Measurements from ENCODE around the gene ZC2HC1B.
"Not testable (repeated sequence)": the region's sequence is repeated elsewhere in the genome, so short reads cannot be mapped to it uniquely, and the experiment has no call there.

ZC2HC1B gene, protein sequence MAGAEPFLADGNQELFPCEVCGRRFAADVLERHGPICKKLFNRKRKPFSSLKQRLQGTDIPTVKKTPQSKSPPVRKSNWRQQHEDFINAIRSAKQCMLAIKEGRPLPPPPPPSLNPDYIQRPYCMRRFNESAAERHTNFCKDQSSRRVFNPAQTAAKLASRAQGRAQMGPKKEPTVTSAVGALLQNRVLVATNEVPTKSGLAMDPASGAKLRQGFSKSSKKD

GRCh38 chr6:143864234-143864633 is at the start of gene ZC2HC1B:
ZC2HC1B (plus strand) TSS chr6:143864474; CDS start chr6:143864540, 66 bp downstream.
- no peak for DNase-seq

- DNase-seq = no peak
Measured at GRCh38 chr6:143817621-143818020, 46.7 kb upstream of the ZC2HC1B start.

GRCh38 chr6:143821359-143821758 is 42.9 kb upstream of the ZC2HC1B start:
- no peak for DNase-seq

DNA sequence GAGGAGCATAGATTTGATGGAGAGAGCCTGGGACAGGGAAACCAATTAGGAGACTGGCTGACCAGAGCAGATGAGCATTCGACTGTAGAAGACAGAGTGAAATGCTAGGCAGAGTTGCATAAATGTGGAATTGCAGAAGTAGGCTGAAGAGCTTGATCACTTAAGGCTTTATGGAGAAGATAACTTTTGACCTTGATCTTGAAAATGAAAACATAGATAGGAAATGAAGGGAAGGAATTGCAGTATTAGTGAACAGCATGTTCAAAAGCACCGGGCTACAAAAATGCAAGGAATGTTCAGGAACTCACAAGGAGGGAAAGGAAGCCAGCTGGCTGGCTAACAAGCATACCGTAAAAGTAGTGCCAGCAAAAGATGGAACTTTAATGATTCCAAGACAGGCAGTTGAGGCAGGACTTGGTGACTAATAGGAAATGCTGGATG is 41.7 kb upstream of the ZC2HC1B start:
- no peak for DNase-seq

- DNase-seq = no peak
Measured at GRCh38 chr6:143823548-143823947, 40.7 kb upstream of the ZC2HC1B start.

- no peak for DNase-seq
Measured at GRCh38 chr6:143828572-143828971, 35.7 kb upstream of the ZC2HC1B start.

- DNase-seq = no peak
Measured at GRCh38 chr6:143836150-143836549, 28.1 kb upstream of the ZC2HC1B start.

GRCh38 chr6:143838395-143838794 is 25.9 kb upstream of the ZC2HC1B start:
- no peak for DNase-seq

- no peak for DNase-seq
Measured at GRCh38 chr6:143839196-143839595, 25.1 kb upstream of the ZC2HC1B start.

DNA sequence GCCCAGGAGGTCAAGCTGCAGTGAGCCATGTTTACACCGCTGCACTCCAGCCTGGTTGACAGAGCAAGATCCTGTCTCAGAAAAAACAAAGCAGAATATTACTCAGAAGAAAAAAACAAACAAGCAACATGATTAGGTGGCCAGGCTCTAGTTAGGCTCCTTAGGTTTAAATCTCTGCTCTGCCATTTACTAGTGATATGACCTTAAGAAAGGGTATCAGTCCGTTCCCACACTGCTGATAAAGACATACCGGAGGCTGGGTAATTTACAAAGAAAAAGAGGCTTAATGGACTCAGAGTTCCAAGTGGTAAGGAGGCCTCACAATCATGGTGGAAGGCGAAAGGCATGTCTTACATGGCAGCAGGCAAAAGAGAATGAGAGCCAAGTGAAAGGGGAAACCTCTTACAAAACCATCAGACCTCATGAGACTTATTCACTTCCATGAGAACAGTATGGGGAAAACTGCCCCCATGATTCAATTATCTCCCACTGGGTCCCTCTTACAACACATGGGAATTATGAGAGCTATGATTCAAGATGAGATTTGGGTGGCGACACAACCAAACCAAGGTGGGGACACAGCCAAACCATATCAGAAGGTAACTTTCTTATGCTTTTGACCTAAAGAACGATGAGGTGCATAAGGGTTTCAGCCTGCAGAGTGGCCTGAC is 23.5 kb upstream of the ZC2HC1B start:
- no peak for DNase-seq

DNA sequence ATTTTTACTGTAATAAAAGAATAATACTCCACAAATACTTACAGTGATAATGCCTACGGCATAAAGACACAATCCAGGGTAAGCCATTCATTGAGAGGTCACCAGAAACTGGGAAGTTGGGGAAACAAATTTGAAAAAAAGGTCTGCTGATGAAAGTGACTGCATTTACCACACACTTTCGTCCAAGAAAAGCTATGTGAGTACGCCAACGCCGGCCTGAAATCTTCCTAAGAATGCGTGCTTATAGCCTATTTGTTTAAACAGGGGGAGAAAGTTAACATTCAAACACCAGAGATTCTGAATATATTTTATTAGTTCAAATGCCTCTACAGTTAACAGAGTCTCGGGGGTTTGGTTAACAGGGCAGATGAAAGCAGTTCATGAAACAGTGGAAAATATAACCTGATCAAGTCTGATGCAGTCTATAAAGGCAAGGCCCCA is 21.8 kb upstream of the ZC2HC1B start:
- DNase-seq = no peak

- peak; percentile 92 to 95 for DNase-seq
Measured at GRCh38 chr6:143842902-143843676, 21.2 kb upstream of the ZC2HC1B start, which contains the start of gene LTV1. LTV1 (plus strand) TSS chr6:143843338; CDS start chr6:143843478, 140 bp downstream.

DNA sequence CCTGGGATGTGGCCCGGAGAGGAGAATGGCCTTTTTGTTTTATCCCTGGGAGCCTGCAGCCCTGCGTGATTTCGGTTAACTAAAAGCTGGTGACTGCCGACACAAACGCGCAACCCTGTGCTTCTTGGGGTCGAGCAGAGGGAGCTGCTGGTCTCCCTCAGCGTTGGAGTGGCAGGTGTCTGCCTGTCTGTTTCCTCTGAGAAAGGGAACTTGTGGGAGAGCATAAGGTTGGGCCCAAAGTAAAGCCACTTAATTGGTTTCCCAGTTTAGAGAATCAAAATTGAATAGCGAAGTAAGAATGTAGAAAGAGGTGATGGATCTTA is 20.6 kb upstream of the ZC2HC1B start:
- no peak for DNase-seq

GRCh38 chr6:143844006-143844405 is 20.3 kb upstream of the ZC2HC1B start:
- peak in 1 of 2 experiments; percentile 6 for DNase-seq

- DNase-seq = no peak
Measured at GRCh38 chr6:143845033-143845432, 19.2 kb upstream of the ZC2HC1B start.

DNA sequence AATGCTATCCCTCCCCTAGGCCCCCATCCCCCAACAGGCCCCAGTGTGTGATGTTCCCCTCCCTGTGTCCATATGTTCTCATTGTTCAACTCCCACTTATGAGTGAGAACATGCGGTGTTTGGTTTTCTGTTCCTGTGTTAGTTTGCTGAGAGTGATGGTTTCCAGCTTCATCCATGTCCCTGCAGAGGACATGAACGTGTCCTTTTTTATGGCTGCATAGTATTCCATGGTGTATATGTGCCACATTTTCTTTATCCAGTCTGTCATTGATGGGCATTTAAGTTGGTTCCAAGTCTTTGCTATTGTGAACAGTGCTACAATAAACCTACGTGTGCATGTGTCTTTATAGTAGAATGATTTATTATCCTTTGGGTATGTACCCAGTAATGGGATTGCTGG is 12.6 kb upstream of the ZC2HC1B start:
- not testable (repeated sequence) for DNase-seq

GRCh38 chr6:143855057-143855456 is 9.2 kb upstream of the ZC2HC1B start:
- DNase-seq = not testable (repeated sequence)

- DNase-seq = not testable (repeated sequence)
Measured at GRCh38 chr6:143856762-143857161, 7.5 kb upstream of the ZC2HC1B start.

DNA sequence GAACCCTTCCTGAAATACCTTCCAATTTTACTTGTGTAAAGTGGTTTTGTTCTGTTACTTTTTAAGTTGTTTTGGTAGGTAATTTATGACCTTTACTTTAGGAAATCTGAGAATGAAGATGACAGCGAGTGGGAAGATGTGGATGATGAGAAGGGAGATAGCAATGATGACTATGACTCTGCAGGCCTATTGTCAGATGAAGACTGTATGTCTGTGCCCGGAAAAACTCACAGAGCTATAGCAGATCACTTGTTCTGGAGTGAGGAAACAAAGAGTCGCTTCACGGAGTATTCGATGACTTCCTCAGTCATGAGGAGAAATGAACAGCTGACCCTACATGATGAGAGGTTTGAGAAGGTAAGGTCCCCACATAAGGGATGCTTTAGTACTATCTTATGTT is 6.6 kb upstream of the ZC2HC1B start:
- DNase-seq = no peak

DNA sequence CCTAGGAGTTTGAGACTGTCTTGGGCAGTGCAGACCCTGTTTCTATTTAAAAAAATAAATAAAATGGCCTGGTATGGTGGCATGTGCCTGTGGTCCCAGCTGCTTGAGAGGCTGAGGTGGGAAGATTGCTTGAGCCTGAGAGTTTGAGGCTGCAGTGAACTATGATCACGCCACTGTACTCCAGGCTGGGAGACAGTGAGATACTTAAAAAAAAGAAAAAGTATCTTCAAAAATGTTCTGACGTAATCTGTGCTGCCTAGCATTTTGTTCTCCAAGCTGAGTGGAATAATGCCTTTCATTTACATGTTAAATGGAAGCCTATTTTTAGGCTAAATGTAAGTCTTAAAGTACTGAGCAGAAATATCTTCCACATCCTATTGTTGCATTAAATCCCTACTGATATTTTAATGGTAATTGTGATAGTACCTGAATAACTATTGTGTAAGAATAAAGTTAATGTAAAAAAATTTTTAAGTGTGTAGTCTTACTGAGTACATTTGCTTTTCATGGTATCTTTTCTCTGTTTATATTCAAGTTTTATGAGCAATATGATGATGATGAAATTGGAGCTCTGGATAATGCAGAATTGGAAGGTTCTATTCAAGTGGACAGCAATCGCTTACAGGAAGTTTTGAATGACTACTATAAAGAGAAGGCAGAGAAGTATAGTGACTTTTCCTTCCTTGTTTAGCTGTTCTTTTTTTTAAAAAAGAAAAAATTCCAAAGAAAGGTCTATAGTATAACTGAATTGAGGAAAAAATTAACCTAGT is 4.2 kb upstream of the ZC2HC1B start:
- no peak for DNase-seq

DNA sequence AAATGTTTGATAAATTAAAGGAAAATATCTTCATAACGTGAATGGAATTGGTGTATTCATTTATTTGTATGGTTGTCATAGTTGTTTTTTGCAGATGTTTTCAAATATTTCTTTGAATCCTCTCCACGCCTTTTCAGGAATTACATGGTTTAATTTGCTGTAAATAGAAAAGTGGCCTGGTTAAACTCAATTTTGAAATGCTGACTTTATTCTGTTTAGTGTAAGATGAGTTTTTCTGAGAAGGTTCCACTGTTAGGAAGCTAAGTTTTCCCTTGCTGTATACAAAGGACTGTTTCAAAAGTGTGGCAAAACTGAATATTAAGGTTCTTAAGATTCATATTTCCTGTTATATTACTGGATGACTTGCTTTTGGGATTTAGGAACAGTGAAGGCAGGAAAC is 503 bp upstream of the ZC2HC1B start:
- no peak for DNase-seq

- DNase-seq = no peak
Measured at GRCh38 chr6:143867236-143867635, 3.0 kb downstream of the ZC2HC1B start.

- not testable (repeated sequence) for DNase-seq
Measured at GRCh38 chr6:143868808-143869207, 4.5 kb downstream of the ZC2HC1B start.

All from activated CD4-positive, alpha-beta T cell treated with anti-CD3 and anti-CD28 coated beads, Interleukin-2, amount 50 U/mL, for 48 hours (primary cell).